HCT116 (cell line): Measurements from ENCODE around the gene CDHR3. TPM values are rescaled to one million over a fixed set of nuclear protein-coding genes. Genes with fewer than 3 reads are reported as not detected.

ENCODE experiments used
- ATAC-seq: fragments of 200-7000 bp; cut with Tn5 transposase; 2 replicates; pipeline ENCODE4 v1.9.1; 2020; ENCODE audit warnings: mild to moderate bottlenecking, moderate library complexity
- BruUV-seq: library from RNA; stranded (reverse); fragments of 400-500 nt; replicated peaks from 2 replicates; lab custom pipeline; 2021; lab: Mats Ljungman, UMichigan
- CTCF ChIA-PET: fragments of 300-600 bp; sonication (Branson Sonifier 250); formaldehyde crosslinking; loops from one replicate; lab custom pipeline; 2021; ENCODE audit warnings: antibody characterized with exemption; lab: Charles Lee
- POLR2A ChIA-PET: fragments of 300-600, 350-600 bp; sonication (Branson Sonifier 250); formaldehyde crosslinking; loops from one replicate; lab custom pipeline; 2021; ENCODE audit warnings: antibody characterized with exemption; lab: Charles Lee
- RAD21 ChIA-PET, 2 experiments: fragments of 300-600 bp; sonication (Branson Sonifier 250); formaldehyde crosslinking; loops; one replicate each; lab custom pipeline; 2023; ENCODE audit warnings: low total read pairs in 2 of 2; ENCODE audit not compliant: uncharacterized antibody in 2 of 2, unreplicated experiment in 2 of 2, low non-redundant PET in 1 of 2; lab: Charles Lee
- DNase-seq: peaks from one replicate; pipeline ENCODE4 v3.0.0-alpha.2; 2010; ENCODE audit warnings: low read depth, low spot score
- H2AFZ ChIP-seq: fragments of 200-600 bp; shearing (Covaris generic), sonication (generic); 2 replicates; pipeline ENCODE4 v1.6.1; 2017; ENCODE audit warnings: low read depth, mixed run types, mixed read lengths, antibody characterized with exemption, low read length; ENCODE audit not compliant: poor library complexity, severe bottlenecking
- H3K27ac ChIP-seq: 2 replicates; pipeline ENCODE4 v1.5.1; 2012; ENCODE audit warnings: low read depth, low read length
- H3K27me3 ChIP-seq: fragments of 200-600 bp; sonication (generic); 2 replicates; pipeline ENCODE4 v1.6.1; 2016; ENCODE audit warnings: mixed run types, low read length, mixed read lengths; ENCODE audit not compliant: insufficient read depth
- H3K36me3 ChIP-seq, 2 experiments: fragments of 200-500 bp in 1 of 2; fragments of 200-600 bp in 1 of 2; sonication (Bioruptor generic) in 1 of 2; sonication (generic) in 1 of 2; 2 replicates each; pipeline versions ENCODE4 v1.5.1 to v1.6.1; 2014 to 2016; ENCODE audit warnings: low read length in 2 of 2, inconsistent platforms in 1 of 2, mixed read lengths in 1 of 2, mixed run types in 1 of 2; ENCODE audit not compliant: insufficient read depth in 2 of 2, control insufficient read depth in 1 of 2
- H3K4me1 ChIP-seq, 2 experiments: fragments of 200-600 bp in 1 of 2; sonication (generic) in 1 of 2; 2 replicates each; pipeline versions ENCODE4 v1.5.1 to v1.6.1; 2012 to 2017; ENCODE audit warnings: low read length in 2 of 2, inconsistent platforms in 1 of 2, mild to moderate bottlenecking in 1 of 2, mixed read lengths in 1 of 2, mixed run types in 1 of 2, moderate library complexity in 1 of 2; ENCODE audit not compliant: insufficient read depth in 2 of 2, control insufficient read depth in 1 of 2
- H3K4me2 ChIP-seq: fragments of 200-600 bp; sonication (generic); 2 replicates; pipeline ENCODE4 v1.6.1; 2017; ENCODE audit warnings: mixed run types, low read length, mixed read lengths
- H3K4me3 ChIP-seq, 2 experiments: fragments of 200-600 bp in 1 of 2; sonication (generic) in 1 of 2; replicated peaks in 1 of 2; 2 replicates each; pipeline ENCODE4 v1.5.1; 2011 to 2016; ENCODE audit warnings: low read length in 2 of 2, control low read depth in 1 of 2, low read depth in 1 of 2, mild to moderate bottlenecking in 1 of 2, mixed read lengths in 1 of 2, mixed run types in 1 of 2
- H3K79me2 ChIP-seq: fragments of 200-600 bp; sonication (generic); 2 replicates; pipeline ENCODE4 v1.6.1; 2017; ENCODE audit warnings: mild to moderate bottlenecking, mixed run types, low read length, moderate library complexity, mixed read lengths; ENCODE audit not compliant: insufficient read depth
- H3K9ac ChIP-seq: fragments of 200-600 bp; sonication (generic); 2 replicates; pipeline ENCODE4 v1.6.1; 2016; ENCODE audit warnings: low read length, mixed read lengths
- H3K9me2 ChIP-seq: fragments of 200-600 bp; sonication (generic), shearing (Covaris generic); 2 replicates; pipeline ENCODE4 v1.6.1; 2017; ENCODE audit warnings: mixed run types, mild to moderate bottlenecking, moderate library complexity; ENCODE audit not compliant: insufficient read depth
- H3K9me3 ChIP-seq, 2 experiments: fragments of 200-500 bp in 1 of 2; fragments of 200-600 bp in 1 of 2; sonication (Bioruptor generic) in 1 of 2; sonication (generic) in 1 of 2; 2 replicates each; pipeline ENCODE4 v1.6.1; 2014 to 2017; ENCODE audit warnings: low read length in 2 of 2, mixed read lengths in 2 of 2, inconsistent platforms in 1 of 2, low read depth in 1 of 2, mild to moderate bottlenecking in 1 of 2, mixed run types in 1 of 2, moderate library complexity in 1 of 2; ENCODE audit not compliant: control insufficient read depth in 1 of 2, insufficient read depth in 1 of 2
- H4K20me1 ChIP-seq: fragments of 200-600 bp; sonication (generic), shearing (Covaris generic); 2 replicates; pipeline ENCODE4 v1.6.1; 2017; ENCODE audit warnings: mixed run types, mild to moderate bottlenecking, moderate library complexity; ENCODE audit not compliant: insufficient read depth
- CBX3 ChIP-seq: IDR thresholded peaks from 2 replicates; pipeline ENCODE4 v1.6.1; 2012; ENCODE audit warnings: low read depth
- CEBPB ChIP-seq: IDR thresholded peaks from 2 replicates; pipeline ENCODE4 v1.6.1; 2012; ENCODE audit warnings: low read depth
- EGR1 ChIP-seq: IDR thresholded peaks from 2 replicates; pipeline ENCODE4 v1.6.1; 2012; ENCODE audit warnings: low read depth
- EZH2 ChIP-seq: fragments of 200-600 bp; sonication (generic); IDR thresholded peaks from 2 replicates; pipeline ENCODE4 v1.6.1; 2017; ENCODE audit warnings: antibody characterized with exemption, mixed run types
- EZH2phosphoT487 ChIP-seq: fragments of 200-600 bp; IDR thresholded peaks from 2 replicates; pipeline ENCODE4 v1.6.1; 2018; ENCODE audit warnings: antibody characterized with exemption, borderline replicate concordance
- FOSL1 ChIP-seq: IDR thresholded peaks from 2 replicates; pipeline ENCODE4 v1.6.1; 2012; ENCODE audit warnings: low read depth
- POLR2A ChIP-seq: IDR thresholded peaks from 2 replicates; pipeline ENCODE4 v1.7.0; 2011; ENCODE audit warnings: borderline replicate concordance; ENCODE audit not compliant: insufficient read depth, insufficient read length; ENCODE audit errors: extremely low read depth
- POLR2AphosphoS5 ChIP-seq: IDR thresholded peaks from 2 replicates; pipeline ENCODE4 v1.6.1; 2011; ENCODE audit warnings: mild to moderate bottlenecking, low read depth, low read length, moderate library complexity
- SIN3A ChIP-seq: IDR thresholded peaks from 2 replicates; pipeline ENCODE4 v1.6.1; 2012; ENCODE audit warnings: low read depth
- SP1 ChIP-seq: IDR thresholded peaks from 2 replicates; pipeline ENCODE4 v1.6.1; 2012; ENCODE audit warnings: low read depth
- SRF ChIP-seq: IDR thresholded peaks from 2 replicates; pipeline ENCODE4 v1.6.1; 2012; ENCODE audit warnings: low read depth
- TCF7L2 ChIP-seq: IDR thresholded peaks from 2 replicates; pipeline ENCODE4 v1.7.0; 2011; ENCODE audit warnings: borderline replicate concordance, inconsistent platforms; ENCODE audit not compliant: insufficient read depth, insufficient read length; ENCODE audit errors: extremely low read depth
- YY1 ChIP-seq: IDR thresholded peaks from 2 replicates; pipeline ENCODE4 v1.6.1; 2011; ENCODE audit warnings: low read length, low read depth, moderate library complexity, mild to moderate bottlenecking; ENCODE audit not compliant: insufficient replicate concordance; ENCODE audit errors: extremely low read depth
- ZFX ChIP-seq: fragments of 450-650 bp; IDR thresholded peaks from 2 replicates; pipeline ENCODE4 v1.6.1; 2017
- ZNF274 ChIP-seq: fragments of 200-500 bp; sonication (Bioruptor generic); IDR thresholded peaks from 2 replicates; pipeline ENCODE4 v1.6.1; 2014; ENCODE audit warnings: mild to moderate bottlenecking, low read depth, low read length, inconsistent platforms
- intact Hi-C: fragments of 100-400 bp; cut with micrococcal nuclease; formaldehyde crosslinking; loops from 2 replicates; pipeline ENCODE4 v1.10.0; 2022
- total RNA-seq: library from RNA; stranded (reverse); gene quantifications from one replicate; pipeline ENCODE4 v1.2.1, GENCODE V29; 2021; ENCODE audit not compliant: unreplicated experiment
- TF ChIP-seq, protein P1 (sequence below): IDR thresholded peaks from 2 replicates; pipeline ENCODE4 v1.6.1; 2012
- TF ChIP-seq, protein P2 (sequence below): IDR thresholded peaks from 2 replicates; pipeline ENCODE4 v1.6.1; 2012
- TF ChIP-seq, protein P3 (sequence below): IDR thresholded peaks from 2 replicates; pipeline ENCODE4 v1.6.1; 2011; ENCODE audit warnings: mild to moderate bottlenecking, low read length, moderate library complexity; ENCODE audit not compliant: insufficient replicate concordance; ENCODE audit errors: extremely low read depth
- TF ChIP-seq, protein P4 (sequence below): IDR thresholded peaks from 2 replicates; pipeline ENCODE4 v1.6.1; 2012; ENCODE audit warnings: low read depth

The CDHR3 gene
- total RNA-seq, 1 experiment from 2014 or later, result 5.5 TPM

DNA sequence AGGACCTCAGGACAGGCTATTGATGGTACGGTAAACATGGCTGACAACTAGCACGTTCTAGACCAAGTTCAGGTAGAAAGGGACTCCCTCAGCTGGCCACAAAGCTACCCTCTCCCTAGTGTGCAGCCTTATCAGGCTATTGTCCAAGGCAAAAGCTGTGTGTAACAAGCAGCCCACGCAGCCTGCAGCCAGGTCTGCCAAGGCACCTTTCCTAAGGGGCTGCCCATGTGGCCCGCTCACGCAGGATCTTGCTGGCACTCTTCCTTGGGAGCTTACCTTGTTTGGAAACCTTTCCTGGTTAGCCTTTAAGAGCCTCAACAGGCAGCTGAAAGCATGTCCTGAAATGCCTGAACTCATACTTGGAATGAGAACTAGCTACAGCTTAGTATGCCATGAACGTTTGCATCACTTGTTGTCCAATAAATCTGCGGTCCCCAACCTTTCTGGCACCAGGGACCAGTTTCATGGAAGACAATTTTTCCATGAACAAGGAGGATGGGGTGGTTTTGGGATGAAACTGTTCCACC, 97.4 kb downstream of the CDHR3 start:
- peaks cover 9 to 37% of the 10 kb centered on the region in 2 experiments for H3K4me1 ChIP-seq
- no peaks in the 10 kb centered on the region for H4K20me1 ChIP-seq
- RAD21 ChIA-PET, result no interaction called here
- no peak overlapping the region for H3K9ac ChIP-seq
- ATAC-seq (no peak), DNase-seq (no peak)
- H3K27ac ChIP-seq, result no peak overlapping the region
- no peaks in the 10 kb centered on the region for H3K9me2 ChIP-seq
- H3K4me2 ChIP-seq, result no peak overlapping the region
- POLR2A ChIA-PET, result no interaction called here
- no peak overlapping the region for H3K4me3 ChIP-seq
- H2AFZ ChIP-seq, result no peak overlapping the region
- no peaks in the 10 kb centered on the region for H3K79me2 ChIP-seq
- H3K9me3 ChIP-seq, result no peaks in the 10 kb centered on the region
- H3K27me3 ChIP-seq, result no peaks in the 10 kb centered on the region
- intact Hi-C loops, result no loop called here
- no TSS peak for BruUV-seq
- CTCF ChIA-PET, result interaction anchor here (0.6 kb wide), 1 partner anchor 183 kb away, joined by 4 read pairs; no protein-coding TSS in a partner anchor
- no peaks in the 10 kb centered on the region for H3K36me3 ChIP-seq
- no peak for TF ChIP-seq SIN3A
- TF ChIP-seq EZH2, result no peak
- TF ChIP-seq YY1, result no peak
- TF ChIP-seq, protein P1, sequence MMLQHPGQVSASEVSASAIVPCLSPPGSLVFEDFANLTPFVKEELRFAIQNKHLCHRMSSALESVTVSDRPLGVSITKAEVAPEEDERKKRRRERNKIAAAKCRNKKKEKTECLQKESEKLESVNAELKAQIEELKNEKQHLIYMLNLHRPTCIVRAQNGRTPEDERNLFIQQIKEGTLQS, result no peak
- TF ChIP-seq, protein P2, sequence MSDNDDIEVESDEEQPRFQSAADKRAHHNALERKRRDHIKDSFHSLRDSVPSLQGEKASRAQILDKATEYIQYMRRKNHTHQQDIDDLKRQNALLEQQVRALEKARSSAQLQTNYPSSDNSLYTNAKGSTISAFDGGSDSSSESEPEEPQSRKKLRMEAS, result no peak
- no peak for TF ChIP-seq ZNF274
- TF ChIP-seq EZH2phosphoT487, result no peak
- no peak for TF ChIP-seq FOSL1
- no peak for TF ChIP-seq POLR2AphosphoS5
- TF ChIP-seq, protein P3, sequence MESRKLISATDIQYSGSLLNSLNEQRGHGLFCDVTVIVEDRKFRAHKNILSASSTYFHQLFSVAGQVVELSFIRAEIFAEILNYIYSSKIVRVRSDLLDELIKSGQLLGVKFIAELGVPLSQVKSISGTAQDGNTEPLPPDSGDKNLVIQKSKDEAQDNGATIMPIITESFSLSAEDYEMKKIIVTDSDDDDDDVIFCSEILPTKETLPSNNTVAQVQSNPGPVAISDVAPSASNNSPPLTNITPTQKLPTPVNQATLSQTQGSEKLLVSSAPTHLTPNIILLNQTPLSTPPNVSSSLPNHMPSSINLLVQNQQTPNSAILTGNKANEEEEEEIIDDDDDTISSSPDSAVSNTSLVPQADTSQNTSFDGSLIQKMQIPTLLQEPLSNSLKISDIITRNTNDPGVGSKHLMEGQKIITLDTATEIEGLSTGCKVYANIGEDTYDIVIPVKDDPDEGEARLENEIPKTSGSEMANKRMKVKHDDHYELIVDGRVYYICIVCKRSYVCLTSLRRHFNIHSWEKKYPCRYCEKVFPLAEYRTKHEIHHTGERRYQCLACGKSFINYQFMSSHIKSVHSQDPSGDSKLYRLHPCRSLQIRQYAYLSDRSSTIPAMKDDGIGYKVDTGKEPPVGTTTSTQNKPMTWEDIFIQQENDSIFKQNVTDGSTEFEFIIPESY, result no peak
- TF ChIP-seq POLR2A, result no peak
- no peak for TF ChIP-seq CBX3
- TF ChIP-seq TCF7L2, result no peak
- TF ChIP-seq, protein P4, sequence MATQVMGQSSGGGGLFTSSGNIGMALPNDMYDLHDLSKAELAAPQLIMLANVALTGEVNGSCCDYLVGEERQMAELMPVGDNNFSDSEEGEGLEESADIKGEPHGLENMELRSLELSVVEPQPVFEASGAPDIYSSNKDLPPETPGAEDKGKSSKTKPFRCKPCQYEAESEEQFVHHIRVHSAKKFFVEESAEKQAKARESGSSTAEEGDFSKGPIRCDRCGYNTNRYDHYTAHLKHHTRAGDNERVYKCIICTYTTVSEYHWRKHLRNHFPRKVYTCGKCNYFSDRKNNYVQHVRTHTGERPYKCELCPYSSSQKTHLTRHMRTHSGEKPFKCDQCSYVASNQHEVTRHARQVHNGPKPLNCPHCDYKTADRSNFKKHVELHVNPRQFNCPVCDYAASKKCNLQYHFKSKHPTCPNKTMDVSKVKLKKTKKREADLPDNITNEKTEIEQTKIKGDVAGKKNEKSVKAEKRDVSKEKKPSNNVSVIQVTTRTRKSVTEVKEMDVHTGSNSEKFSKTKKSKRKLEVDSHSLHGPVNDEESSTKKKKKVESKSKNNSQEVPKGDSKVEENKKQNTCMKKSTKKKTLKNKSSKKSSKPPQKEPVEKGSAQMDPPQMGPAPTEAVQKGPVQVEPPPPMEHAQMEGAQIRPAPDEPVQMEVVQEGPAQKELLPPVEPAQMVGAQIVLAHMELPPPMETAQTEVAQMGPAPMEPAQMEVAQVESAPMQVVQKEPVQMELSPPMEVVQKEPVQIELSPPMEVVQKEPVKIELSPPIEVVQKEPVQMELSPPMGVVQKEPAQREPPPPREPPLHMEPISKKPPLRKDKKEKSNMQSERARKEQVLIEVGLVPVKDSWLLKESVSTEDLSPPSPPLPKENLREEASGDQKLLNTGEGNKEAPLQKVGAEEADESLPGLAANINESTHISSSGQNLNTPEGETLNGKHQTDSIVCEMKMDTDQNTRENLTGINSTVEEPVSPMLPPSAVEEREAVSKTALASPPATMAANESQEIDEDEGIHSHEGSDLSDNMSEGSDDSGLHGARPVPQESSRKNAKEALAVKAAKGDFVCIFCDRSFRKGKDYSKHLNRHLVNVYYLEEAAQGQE, result no peak
- TF ChIP-seq ZFX, result no peak
- TF ChIP-seq CEBPB, result no peak
- no peak for TF ChIP-seq SP1
- TF ChIP-seq SRF, result no peak
- TF ChIP-seq EGR1, result no peak
- TF ChIP-seq, all 23 proteins: peak for 0
